ENCODE measurements around the gene ANKRD6.
"Not testable (repeated sequence)": the region's sequence is repeated elsewhere in the genome, so short reads cannot be mapped to it uniquely, and the experiment has no call there.

DNA sequence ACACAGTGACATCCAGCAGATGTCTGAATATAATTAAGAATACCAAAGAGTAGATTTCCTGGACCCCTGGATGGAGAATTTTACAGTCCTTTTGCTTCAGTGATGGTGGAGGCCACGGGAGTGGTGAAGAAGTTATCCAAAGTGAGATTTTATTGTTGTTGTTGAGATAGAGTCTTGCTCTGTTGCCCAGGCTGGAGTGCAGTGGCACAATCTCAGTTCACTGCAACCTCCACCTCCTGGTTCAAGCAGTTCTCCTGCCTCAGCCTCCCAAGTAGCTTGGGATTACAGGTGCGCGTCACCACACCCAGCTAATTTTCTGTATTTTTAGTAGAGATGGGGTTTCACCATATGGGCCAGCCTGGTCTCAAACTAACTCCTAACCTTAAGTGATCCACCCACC lies 208.6 kb downstream of the ANKRD6 start:
- TF ChIP-seq, protein P1, sequence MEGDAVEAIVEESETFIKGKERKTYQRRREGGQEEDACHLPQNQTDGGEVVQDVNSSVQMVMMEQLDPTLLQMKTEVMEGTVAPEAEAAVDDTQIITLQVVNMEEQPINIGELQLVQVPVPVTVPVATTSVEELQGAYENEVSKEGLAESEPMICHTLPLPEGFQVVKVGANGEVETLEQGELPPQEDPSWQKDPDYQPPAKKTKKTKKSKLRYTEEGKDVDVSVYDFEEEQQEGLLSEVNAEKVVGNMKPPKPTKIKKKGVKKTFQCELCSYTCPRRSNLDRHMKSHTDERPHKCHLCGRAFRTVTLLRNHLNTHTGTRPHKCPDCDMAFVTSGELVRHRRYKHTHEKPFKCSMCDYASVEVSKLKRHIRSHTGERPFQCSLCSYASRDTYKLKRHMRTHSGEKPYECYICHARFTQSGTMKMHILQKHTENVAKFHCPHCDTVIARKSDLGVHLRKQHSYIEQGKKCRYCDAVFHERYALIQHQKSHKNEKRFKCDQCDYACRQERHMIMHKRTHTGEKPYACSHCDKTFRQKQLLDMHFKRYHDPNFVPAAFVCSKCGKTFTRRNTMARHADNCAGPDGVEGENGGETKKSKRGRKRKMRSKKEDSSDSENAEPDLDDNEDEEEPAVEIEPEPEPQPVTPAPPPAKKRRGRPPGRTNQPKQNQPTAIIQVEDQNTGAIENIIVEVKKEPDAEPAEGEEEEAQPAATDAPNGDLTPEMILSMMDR (IDR thresholded peaks at IDR 0.05), result not testable (repeated sequence)
- TF ChIP-seq POLR2A (IDR thresholded peaks at IDR 0.05), result not testable (repeated sequence)

All from right lobe of liver (tissue), 4 donors.